Jurkat, Clone E6-1 (cell line): Measurements from ENCODE around the gene SMIM24.

Experiments
- DNase-seq: peaks from one replicate; pipeline ENCODE4 v3.0.0-alpha.2; 2011; ENCODE audit warnings: low read depth, low spot score
- H3K4me3 ChIP-seq: 2 replicates; pipeline ENCODE4 v1.5.1; 2011; ENCODE audit warnings: mild to moderate bottlenecking, low read length, control low read depth, moderate library complexity

SMIM24 gene

DNA sequence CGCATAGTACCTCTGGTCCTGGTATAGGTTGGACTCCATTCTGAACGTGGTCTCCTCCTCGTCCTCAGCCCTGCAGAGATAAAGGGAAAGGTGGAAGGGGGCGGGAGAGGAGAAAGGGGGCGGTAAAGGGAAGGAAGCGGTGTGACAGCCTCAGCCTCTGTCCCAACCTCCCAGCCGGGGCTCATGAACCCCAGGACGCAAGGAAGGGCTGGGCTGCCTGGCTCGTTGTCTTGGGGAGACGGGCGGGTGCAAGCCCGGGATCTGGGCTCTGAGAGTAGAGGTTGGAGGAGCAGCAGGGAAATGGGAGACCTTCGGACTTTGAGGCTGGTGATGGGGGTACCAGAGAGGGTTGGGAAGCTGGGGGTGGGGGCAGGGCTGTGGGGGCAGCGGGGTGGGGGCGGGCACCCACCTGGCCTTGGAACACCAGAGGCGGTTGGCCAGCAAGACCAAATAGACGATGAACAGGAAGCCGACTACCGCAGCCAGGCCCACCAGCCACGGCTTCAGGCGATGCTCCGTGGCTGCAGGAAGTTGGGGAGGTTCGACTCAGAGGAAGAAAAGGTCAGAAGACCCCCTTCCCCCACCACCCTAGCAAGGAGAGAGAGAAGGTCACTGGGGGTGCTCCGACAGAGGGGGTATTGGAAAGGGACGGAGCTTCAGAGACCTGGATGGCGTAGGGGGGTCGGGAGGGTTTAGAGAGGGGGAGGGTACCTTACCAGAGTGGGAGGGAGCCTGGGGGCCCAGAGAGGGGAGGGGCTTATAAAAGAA lies 1.7 kb downstream of the SMIM24 start:
- DNase-seq: peak; percentile 72

DNA sequence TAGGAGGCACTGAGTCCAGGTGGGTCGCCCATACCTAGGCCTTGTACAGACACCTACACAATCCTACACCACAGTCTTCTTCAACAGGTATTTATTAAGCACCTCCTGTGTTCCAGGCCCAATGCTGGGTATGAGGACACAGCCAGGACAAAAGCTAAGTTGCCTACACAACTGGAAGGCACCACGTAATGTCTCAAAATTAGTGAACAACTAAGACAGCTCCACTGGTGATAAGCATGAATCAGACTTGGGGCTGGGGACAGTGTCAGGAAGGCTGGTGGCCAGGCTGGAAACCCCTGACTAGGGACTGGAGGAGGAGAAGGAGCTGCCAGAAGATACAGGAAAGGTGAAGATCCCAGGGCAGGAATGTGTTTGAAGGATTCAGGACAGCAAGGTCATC lies 2.4 kb downstream of the SMIM24 start:
- peak overlapping the region; percentile 57 for H3K4me3 ChIP-seq
- no peak for DNase-seq

More for the DNA sequence above, 1.7 kb downstream of the SMIM24 start:
- peak overlapping the region; percentile 57 for H3K4me3 ChIP-seq

DNA sequence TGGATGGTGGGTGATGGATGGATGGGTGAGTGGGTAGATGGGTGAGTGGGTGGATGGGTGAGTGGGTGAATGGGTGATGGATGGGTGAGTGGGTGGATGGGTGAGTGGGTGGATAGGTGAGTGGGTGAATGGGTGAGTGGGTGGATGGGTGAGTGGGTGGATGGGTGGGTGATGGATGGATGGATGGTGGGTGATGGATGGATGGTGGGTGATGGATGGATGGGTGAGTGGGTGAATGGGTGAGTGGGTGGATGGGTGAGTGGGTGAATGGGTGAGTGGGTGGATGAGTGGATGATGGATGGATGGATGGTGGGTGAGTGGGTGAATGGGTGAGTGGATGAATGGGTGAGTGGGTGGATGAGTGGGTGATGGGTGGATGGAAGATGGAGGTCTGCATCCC lies 2.8 kb downstream of the SMIM24 start:
- H3K4me3 ChIP-seq: no peak overlapping the region
- DNase-seq: no peak

DNA sequence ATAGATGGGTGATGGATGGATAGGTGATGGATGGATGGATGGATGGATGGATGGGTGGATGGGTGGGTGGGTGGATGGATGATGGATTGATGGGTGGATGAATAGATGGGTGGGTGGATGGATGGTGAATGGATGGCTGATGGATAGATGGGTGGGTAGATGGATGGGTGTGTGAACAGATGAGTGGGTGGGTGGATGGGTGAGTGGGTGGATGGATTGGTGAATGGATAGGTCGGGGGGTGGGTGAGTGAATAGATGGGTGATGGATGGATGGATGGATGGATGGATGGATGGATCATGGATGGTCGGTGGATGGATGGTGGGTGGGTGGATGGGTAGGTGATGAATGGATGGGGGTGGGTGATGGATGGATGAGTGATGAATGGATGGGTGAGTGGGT lies 3.5 kb downstream of the SMIM24 start:
- no peak overlapping the region for H3K4me3 ChIP-seq
- DNase-seq: no peak

DNA sequence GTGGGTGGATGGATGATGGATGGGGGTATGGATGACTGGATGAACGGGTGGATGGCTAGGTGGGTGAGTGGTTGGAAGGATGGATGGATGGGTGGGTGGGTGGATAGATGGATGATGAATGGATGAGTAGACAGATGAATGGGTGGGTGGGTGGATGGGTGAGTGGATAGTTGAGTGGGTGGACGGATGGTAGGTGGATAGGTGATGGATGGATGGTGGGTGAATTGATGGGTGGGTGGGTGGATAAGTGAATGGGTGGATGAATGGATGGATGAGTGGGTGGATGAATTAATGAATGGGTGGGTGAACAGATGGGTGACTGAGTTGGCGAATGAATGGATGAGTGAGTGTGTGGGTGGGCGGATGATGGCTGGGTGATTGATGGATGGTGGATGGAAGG lies 4.9 kb downstream of the SMIM24 start:
- H3K4me3 ChIP-seq: no peak overlapping the region
- no peak for DNase-seq

DNA sequence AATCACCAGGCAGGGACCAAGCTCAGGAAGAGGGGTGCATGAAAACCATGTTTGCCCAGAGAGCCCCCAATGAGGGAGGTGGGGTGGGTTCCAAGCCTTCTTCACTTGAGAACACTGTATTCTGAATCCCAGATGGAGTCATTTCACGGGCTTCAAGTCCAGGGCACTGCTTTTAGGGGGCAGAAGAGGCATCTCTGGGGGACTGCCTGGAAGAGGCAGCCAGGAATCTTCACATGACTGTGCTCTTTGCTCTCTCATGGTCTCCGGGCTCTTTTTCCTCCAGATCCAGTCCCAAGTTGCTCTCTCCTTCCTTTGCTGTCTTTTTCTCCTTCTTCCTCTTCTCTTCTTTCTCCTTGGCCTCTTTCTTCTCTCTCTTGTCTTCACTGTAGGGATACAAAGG lies 5.7 kb downstream of the SMIM24 start:
- no peak overlapping the region for H3K4me3 ChIP-seq
- no peak for DNase-seq

DNA sequence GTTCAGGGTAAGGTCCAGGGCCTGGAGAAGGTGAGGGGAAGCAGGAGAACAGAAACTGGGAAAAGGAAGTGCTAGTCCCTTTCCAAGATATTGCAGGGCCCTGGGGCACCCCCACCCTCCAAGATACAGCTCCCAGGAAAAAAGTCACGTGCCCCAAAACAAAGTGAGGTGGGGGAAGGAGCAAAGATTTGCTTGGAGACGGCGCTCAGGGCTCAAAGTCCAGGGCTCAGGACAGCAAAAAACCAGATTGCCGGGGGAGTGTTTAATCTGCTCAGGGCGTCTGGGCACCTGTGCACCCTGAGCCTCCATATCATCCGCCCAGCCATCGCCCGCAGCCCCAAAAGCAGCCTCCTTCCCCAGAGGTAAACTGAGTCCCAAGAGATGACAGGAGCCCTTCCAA lies 6.3 kb downstream of the SMIM24 start:
- DNase-seq: no peak
- H3K4me3 ChIP-seq: no peak overlapping the region

DNA sequence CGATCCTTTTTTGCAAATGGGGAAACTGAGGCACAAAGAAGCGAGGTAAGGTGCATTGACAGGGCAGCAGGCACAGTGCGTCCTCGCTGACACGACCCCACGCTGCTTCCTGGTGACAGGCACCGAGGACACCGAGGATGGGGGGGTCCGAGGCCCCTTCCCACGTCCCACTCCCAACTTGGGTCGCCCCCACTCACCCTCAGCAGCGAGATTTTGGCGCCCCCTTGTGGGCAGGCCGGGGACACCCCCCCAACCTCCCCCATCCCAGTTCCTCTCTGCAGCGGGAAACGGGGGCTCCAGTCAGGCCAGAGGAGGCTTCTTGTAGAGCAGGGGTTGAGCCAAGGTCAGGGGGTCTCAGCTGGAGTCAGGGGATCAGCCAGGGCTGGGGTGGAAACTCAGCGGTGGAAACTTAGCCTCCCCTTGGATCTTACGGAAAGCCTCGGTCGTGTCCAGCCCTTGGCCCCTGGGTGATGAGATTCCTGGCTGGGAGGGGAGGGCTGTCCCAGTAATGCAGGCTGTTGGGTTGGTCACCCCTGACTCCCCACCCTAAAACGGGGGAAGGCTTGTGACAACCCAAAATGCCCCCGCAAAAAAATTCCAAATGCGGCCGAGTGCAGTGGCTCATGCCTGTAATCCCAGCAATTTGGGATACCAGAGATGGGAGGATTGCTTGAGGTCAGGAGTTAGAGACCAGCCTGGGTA lies 8.2 kb downstream of the SMIM24 start:
- H3K4me3 ChIP-seq: no peak overlapping the region
- no peak for DNase-seq

DNA sequence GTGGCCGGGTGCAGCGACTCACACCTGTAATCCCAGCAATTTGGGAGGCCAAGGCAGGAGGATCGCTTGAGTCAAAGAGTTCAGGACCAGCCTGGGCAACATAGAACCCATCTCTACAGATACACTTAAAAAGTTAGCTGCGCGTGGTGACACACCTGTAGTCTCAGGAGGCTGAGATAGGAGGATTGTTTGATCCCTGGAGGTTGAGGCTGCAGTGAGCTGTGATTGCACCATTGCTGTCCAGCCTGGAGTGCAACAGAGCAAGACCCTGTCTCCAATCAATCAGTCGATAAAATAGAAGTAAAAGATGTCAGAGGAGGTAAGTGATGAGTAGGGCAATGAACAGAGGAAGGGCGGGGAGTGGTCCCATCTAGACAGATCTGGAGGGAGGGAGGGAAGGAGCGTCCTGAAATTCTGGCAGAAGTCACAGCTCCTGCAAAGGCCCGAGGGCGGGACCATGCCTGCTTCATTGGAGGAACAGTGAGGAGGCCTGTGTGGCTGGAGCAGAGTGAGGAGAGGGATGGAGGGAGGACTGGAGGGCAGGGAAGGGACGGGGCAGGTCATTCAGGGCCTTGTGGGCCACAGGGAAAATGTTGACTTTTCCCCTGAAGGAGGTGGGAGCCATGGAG lies 9.7 kb downstream of the SMIM24 start:
- no peak overlapping the region for H3K4me3 ChIP-seq
- no peak for DNase-seq

DNA sequence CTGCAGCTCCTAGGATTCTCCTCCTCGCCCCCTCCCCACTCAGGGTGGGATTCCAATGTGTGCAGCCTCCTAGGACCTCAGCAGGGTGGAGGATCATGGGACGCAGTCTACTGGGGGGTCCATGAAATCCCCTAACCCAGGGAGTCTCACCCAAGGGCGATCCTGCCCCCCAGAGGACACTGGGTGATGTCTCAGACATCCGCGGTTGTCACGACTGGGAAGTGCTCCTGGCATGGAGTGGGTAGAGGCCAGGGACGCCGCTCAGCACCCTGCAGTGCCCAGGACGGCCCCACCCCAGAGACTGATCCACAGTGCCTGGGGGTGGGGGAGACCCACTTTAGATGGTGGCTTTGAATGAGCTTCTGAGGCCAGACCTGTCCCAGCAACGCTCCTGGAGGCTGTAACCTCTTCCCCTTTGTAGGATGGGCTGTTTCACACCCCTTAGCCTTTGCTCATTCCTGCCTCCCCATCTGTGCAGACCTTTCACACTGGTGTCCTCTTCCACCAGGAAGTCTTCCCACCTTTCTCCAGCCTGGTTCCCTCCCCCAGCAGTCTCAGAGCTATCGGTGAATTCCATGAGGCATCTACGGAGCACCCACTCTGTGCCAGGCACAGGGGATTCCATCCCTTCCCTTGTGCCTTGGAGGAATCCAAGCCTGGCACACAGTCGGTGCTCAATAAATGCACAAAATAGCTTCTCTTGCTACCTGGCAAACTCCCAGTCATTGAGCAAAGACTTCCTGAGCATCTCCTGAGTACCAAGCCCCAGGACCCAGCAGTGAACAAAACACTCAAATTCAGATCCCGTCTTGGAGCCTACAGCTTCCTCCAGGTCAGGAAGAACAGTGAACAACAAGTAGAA lies 10.5 kb downstream of the SMIM24 start:
- DNase-seq: no peak
- no peak overlapping the region for H3K4me3 ChIP-seq

DNA sequence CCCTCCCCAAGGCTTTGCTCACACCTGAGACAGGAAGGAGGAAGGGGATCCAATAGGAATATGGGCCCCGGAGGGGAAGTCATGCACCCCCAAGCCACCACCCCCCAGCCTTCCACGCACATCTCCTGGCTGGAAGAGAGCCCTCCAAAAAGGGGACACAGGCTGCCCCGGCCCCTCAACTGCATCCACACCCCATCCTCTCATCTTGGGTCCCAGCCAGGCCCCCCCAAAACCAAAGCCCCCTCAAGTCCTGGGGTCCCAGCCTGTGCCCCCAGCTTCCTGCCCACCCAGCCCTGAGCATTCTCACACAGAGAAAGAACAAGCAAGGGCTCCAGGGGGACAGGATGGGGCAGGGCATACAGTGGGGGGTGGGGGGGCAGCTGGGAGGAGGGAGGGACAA lies 12.1 kb downstream of the SMIM24 start:
- H3K4me3 ChIP-seq: no peak overlapping the region
- DNase-seq: no peak

DNA sequence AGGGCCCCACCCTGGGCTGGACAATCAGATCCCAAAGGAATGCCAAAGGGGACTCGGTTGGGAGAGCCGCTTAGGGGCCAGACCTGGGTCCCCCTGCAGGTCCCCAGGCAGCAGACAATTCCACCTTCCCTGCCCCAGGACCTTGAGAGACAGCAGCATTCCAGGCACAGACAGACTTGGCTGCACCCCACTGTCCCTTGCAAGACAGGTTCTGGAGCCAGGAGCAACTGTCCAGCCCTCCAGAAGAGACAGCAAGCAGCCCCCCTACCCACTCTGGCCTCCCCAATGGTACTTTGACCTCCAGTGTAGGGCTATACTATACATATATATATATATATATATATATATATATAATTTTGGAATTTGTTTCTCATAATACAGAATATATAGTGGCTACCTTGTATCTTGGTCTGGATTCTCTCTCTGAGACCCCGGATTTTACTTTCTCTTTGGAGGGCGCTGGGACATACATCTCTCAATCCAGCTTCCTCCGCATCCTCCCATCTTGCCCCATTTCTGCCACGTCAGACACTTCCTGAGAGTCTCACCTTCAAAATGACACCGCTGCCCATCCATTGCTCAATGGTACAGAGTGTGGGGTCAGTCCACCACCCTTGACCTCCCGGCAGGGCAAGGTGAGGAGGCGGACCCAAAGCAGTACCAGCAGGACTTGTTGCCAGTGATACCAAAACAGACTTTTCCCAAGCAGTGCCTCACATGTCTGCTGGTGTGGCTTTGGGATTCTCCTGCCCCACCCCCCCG lies 12.7 kb downstream of the SMIM24 start:
- DNase-seq: no peak
- H3K4me3 ChIP-seq: no peak overlapping the region

DNA sequence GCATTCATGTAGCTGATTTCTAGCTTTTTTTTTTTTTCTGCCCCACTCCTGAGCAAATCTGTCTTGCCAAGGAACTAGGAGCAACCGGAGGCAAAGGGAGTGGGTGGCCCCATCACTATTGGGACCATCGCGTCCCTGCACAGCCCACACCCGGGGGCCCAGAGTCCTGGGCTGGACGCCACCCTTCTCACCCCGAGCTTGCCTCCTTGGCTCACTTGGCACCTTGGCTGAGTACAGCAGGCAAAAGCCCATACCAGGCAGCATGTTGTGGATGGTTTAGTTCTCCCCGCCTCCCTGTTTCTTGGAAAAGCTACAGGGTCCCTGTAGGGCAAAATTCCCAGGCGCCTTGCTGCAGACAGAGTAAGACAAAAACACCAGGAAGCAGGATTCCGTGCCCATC lies 13.7 kb downstream of the SMIM24 start:
- DNase-seq: no peak
- H3K4me3 ChIP-seq: no peak overlapping the region

DNA sequence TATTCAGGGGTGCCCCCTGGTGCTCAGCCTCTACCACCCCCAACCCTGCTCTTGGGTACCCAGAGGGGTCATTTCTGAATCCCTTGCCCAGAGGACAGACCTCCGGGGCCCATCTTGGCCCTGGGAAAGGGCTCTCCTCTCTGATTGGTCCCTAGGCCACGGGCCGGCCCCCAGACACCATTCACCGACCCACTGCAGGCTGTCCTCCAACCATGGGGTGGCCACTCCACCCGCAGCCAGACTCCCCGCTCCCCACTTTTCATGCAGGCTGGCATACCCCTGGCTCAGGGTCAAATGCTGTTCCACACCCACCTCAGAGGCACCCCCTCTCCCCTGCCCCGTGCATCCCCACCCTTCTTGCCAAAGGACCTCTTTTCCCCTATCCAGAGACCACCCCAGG lies 14.8 kb downstream of the SMIM24 start:
- no peak for DNase-seq
- H3K4me3 ChIP-seq: no peak overlapping the region

DNA sequence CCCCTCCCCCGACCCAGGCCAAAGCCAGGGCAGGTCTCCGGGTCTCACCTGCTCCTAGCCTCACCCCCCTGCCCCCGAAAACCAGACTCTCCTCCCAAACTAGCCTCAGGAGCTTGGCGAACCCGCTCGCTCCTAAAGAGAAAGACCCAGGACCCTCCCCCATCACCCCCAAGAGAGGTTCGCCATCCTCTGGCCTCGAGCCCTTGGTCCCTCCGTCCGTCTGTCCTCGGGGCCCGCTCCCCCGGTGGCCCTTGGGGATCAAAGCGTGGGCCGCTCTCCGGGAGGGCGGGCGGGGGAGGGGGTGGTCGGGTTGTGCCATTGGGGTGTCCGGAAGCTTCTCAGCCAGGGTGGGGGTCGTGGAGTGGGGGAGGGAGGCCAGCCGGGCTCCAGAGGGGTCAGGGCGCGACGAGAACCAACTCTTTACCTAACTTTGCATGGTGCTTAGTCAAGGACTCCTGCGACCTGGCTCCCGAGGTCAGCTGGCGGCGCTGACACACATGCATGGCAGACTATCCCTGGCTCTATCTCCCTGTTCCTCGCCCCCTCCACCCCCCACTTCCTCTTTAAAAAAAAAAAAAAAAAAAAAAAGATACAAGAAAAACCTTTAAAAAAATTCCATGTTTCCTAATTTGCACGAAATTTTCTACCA lies 15.6 kb downstream of the SMIM24 start:
- no peak for DNase-seq
- no peak overlapping the region for H3K4me3 ChIP-seq

DNA sequence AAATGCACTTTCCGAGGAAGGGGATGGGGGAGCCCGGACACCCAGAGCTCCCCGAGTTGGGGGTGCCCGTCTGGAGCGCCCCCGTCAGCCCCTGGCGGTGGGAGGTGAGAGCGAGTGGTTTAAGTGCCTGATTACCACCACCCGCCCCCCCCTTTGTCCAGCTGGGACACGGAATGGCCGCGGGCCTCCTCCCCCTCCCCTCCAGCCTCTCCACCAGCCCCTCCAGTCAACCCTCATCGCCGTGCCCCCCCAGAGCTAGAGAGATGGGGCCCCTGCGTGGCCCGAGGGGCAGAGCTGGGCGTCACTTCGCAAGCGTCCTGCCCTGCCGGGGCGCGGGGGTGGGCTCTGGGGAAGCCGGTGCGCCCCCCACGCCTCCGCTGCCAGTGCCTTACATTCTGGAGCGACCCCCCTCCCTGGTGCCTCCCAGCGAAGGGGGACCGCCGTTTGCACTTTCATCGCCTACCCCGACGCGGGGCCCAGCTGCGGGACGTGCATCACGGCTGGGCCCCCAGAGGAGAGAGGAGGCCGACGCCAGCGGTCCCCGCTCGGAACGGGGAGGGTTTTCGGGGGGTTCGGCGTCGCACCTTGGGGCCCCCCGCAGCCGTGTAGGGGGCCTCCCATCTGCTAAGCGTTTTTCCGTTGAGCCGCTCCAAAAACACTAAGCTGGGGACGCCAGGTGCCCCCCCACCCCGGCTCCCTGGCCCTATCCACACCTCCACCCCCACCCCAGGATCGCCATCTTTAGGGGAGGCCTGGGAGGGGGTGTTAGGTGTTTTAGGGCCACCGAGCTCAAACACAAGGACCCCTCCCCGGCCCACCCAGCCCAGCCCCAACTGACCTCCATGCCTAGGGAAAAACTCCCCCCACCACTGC lies 16.4 kb downstream of the SMIM24 start:
- no peak for DNase-seq
- H3K4me3 ChIP-seq: no peak overlapping the region

DNA sequence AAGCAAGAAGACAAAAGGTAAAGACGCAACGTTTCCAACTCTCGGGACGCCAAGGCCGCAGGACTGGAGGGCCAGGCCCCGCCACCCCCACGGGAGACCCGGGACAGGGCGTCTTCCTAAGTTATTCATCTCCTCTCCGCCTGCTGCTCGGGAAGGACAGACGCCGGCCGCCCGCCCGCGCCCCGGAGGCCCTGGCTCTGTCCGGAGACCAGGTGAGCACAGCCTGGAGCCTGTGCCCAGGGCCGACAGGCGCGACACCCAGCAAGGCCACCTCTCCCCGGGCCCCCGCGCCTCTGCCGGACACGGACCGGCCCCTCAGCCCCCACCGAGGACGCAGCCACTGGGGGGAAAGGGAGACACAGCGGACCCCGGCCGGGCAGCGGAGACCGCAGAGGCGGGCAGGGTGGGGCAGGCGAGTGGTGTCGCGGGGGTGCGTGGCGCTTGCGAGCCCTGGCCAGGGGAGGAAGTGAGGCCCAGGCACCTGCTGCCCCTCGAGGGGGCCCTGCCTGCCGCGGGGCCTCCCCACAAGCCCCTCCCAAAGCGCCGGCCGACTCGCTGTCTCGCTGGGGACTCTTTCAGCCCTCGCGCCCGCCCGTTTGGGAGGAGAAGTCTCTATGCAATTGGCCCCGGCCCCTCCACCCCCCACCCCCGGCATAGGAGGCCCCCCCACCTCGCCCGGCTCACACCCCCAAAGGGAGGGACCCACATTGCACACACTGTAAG lies 17.2 kb downstream of the SMIM24 start:
- H3K4me3 ChIP-seq: no peak overlapping the region
- DNase-seq: no peak
